Astrocyte of the spinal cord (primary cell): ENCODE measurements around the gene WHRN.

Experiments used
- DNase-seq: peaks from one replicate; pipeline ENCODE4 v3.0.0; 2011; ENCODE audit warnings: low read depth, low spot score
- H3K4me3 ChIP-seq: 2 replicates; pipeline ENCODE4 v1.5.1; 2011; ENCODE audit warnings: low read depth, mild to moderate bottlenecking, low read length, moderate library complexity
- CTCF ChIP-seq: IDR thresholded peaks from 2 replicates; pipeline ENCODE4 v1.5.1; 2012; ENCODE audit warnings: low read depth, mild to moderate bottlenecking, low read length, inconsistent platforms
- in situ Hi-C: cut with HindIII; loops from 2 replicates; pipeline ENCODE4 v1.10.0; 2017; ENCODE audit warnings: low sequenced_read_pairs

Gene WHRN

DNA sequence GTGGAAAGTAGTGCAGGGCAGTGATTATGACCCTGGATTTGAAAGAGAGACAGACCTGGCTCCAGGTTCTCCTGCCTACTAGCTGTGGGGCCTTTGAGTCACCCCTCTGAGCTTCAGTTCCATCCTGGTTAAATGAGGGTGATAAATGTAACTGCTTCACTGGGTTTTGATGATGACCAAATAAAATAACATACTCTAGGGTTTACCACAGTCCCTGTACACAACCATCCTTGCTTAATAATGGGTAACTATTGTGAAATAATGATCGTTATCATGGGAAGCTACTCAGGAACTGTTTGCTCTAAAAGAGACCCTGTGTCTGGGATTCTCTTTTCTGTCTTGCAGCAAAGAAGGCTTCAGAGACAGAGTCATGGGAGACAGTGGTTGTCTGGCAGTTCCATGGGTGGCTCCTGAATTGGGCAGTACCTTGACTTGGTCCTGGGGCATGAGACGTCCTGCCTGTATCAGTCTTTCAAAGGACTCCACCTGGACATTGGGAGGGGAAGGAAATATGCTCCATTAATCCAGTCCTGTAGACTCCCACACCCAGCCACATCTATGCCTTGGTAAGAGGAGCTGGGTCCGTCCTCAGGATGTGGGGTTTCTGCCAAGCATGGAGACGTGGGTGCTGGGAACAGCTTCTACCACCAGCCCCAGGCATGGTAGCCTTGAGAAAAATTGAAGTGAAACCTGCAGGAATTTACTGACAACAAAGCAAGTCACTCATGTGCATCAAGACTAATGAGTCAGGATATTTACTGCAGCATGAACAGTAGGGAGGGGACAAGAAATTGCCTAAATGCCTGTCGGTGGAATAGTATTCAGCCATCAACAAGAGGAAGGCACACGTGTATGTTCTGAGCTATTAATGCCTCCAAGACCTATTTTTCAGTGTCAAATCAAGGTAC lies 140.9 kb downstream of the WHRN start:
- in situ Hi-C loops, result no loop called here
- H3K4me3 ChIP-seq, result no peak overlapping the region
- TF ChIP-seq CTCF, result no peak
- peak; percentile 76 for DNase-seq

DNA sequence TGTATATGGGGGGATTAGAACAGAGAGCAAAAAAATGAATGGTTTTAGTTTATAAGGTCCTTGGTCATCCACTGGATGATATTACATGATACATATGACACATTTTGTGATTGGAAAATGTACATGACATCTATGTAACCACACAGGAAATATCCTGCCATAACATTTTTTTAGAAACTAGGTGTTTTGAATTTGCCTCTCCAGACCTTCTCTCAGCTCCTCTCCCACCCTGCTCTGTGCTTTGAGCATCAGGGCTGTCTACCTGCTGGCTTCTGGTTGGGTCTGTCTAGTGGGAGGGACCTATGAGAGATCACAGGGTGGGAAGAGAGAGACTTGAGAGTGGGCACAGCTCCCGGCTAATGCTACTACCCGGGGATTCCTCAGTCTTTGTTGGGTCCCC lies 141.8 kb downstream of the WHRN start:
- DNase-seq, result no peak
- no peak overlapping the region for H3K4me3 ChIP-seq
- in situ Hi-C loops, result no loop called here
- TF ChIP-seq CTCF, result no peak

DNA sequence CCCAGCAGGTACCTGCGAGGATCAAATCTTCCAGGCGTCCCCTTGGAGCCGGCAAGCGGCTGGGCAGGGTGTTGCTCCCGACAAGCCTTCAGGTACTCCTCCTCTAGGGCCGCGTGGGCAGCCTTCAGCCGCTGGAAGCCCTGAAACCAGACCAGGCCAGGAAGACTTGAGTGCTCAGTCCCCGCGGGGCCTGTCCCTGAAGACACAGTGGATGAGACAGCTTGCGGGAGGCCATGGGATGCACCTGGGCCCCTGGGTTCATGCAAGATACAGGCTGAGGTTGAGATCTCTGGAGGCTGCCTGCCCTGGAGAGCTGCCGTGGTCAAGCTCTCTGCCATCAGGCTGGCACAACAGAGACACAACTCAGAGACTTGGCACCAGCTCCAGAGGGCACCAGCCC lies 142.9 kb downstream of the WHRN start:
- in situ Hi-C loops, result no loop called here

DNA sequence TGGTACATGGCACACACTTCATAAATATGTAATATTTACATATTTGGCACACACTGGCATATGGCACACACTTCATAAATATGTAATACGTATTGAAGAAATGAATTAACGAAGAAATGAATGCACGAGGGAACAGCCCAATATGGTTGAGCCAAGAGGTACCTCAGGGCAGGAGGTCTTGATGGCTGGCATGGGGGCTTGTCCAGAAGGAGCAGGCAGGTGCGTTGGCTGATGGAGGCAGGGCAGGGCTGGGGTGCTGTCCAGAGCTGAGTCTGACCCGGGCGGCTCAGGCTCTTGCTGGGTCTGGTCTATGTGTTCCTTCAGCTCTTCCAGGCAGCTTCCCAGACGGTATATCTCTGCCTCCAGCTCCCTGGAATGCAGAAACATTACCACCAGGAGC lies 143.7 kb downstream of the WHRN start:
- in situ Hi-C loops, result no loop called here
- no peak overlapping the region for H3K4me3 ChIP-seq
- TF ChIP-seq CTCF, result no peak
- no peak for DNase-seq

More for the DNA sequence above, 142.9 kb downstream of the WHRN start:
- TF ChIP-seq CTCF, result no peak
- no peak overlapping the region for H3K4me3 ChIP-seq
- DNase-seq, result no peak

GRCh38 chr9:114359801-114360200 lies 145.5 kb downstream of the WHRN start:
- in situ Hi-C loops, result no loop called here
- no peak for DNase-seq
- H3K4me3 ChIP-seq, result no peak overlapping the region
- TF ChIP-seq CTCF, result no peak

- in situ Hi-C loops, result no loop called here
- no peak for DNase-seq
- no peak for TF ChIP-seq CTCF
Measured at GRCh38 chr9:114357911-114358328, 147.4 kb downstream of the WHRN start.

More at GRCh38 chr9:114357911-114358328, 147.4 kb downstream of the WHRN start:
- no peak overlapping the region for H3K4me3 ChIP-seq
